Ovary (tissue), 9 donors: ENCODE data around the gene SPPL2A. TPM values are rescaled to one million over a fixed set of nuclear protein-coding genes. Genes with fewer than 3 reads are reported as not detected.

ENCODE experiments used
- DNase-seq, 5 donors: peaks; one replicate each; pipeline ENCODE4 v3.0.0-alpha.2; 2019 to 2020
- H3K27ac ChIP-seq, 2 donors: fragments of 200-600 bp; one replicate each; pipeline versions ENCODE4 v1.5.1 to v1.8.0; 2019 to 2022
- H3K27me3 ChIP-seq: fragments of 200-600 bp; one replicate; pipeline ENCODE4 v1.8.0; 2022
- H3K36me3 ChIP-seq: fragments of 200-600 bp; sonication (generic); one replicate; pipeline ENCODE4 v1.5.1; 2019
- H3K4me1 ChIP-seq: one replicate; pipeline ENCODE4 v1.8.1; 2013; ENCODE audit warnings: mild to moderate bottlenecking, moderate library complexity; ENCODE audit not compliant: insufficient read depth
- H3K4me3 ChIP-seq: fragments of 200-600 bp; sonication (generic); one replicate; pipeline ENCODE4 v1.5.1; 2017
- H3K9me3 ChIP-seq, 2 donors: fragments of 200-600 bp in 1 of 2; sonication (generic) in 1 of 2; one replicate each; pipeline versions ENCODE4 v1.5.1 to v1.8.1; 2013 to 2019; ENCODE audit warnings: mild to moderate bottlenecking in 1 of 2, moderate library complexity in 1 of 2
- CTCF ChIP-seq, 3 donors: fragments of 450-650 bp in 2 of 3; fragments of 200-600 bp in 1 of 3; IDR thresholded peaks; one replicate each; pipeline versions ENCODE4 v1.5.1 to v1.8.0; 2016 to 2022; ENCODE audit warnings: antibody characterized with exemption in 3 of 3, mild to moderate bottlenecking in 1 of 3
- EP300 ChIP-seq: sonication (generic); formaldehyde crosslinking; IDR thresholded peaks from one replicate; pipeline ENCODE4 v1.6.1; 2017; ENCODE audit warnings: antibody characterized with exemption
- POLR2A ChIP-seq: fragments of 450-650 bp; IDR thresholded peaks from one replicate; pipeline ENCODE4 v1.6.1; 2017; ENCODE audit warnings: antibody characterized with exemption, mild to moderate bottlenecking, moderate library complexity
- WGBS, 3 donors: extraction: QIAGEN DNeasy Blood & Tissue Kit in 1 of 3; methylation state at CpG; one replicate each; pipeline versions ENCODE4 v1.1.5 to v1.1.7; 2013 to 2017; 5-methylcytosine and 5-hydroxymethylcytosine counted together
- intact Hi-C, 4 donors: fragments of 100-400 bp; cut with DNase I; formaldehyde crosslinking; loops; one replicate each; pipeline versions ENCODE4 v1.11.0 to v1.15.1; 2022 to 2023
- polyA plus RNA-seq, 2 donors: library from polyadenylated mRNA; stranded (reverse); fragments of 200-250 nt in 1 of 2; fragments of 350-450 nt in 1 of 2; fragmentation: Illumina TruSeq in 1 of 2; extraction: RNeasy Lipid Tissue Mini Kit (QIAGEN cat#74804) in 1 of 2; gene quantifications; one replicate each; pipeline ENCODE4 v1.2.3, GENCODE V29; 2013 to 2014
- total RNA-seq, 7 donors: library from RNA; depleted of rRNA in 2 of 7; stranded (reverse); fragments of >200 nt in 2 of 7; fragmentation: NEBNext Ultra II Directional in 3 of 7; extraction: Animal tissue kit (Norgen Biotek cat#: 25700) in 3 of 7; gene quantifications; one replicate each; pipeline versions ENCODE4 v1.1.0 to v1.2.4, GENCODE V29; 2016 to 2023
- donor health status: DM: no; HTN: no; CAD: no; lungs with moderate emphysema.
- donor health status: DM: no; HTN: no; CAD: no.
- donor health status: Bipolar disorder and iron deficiency.
- donor health status: DM: yes; HTN: yes; CAD: no.
- donor health status: DM: no; HTN: no; CAD: no.
- donor health status: DM: yes; HTN: yes; CAD: no.

The SPPL2A gene
- total and polyA plus RNA-seq, 9 donors = 15.4 to 97.2 (median 55.7) TPM

GRCh38 chr15:50676799-50677483 lies 88.6 kb downstream of the SPPL2A start:
- Histone ChIP-seq H3K9me3 (no peaks in the 10 kb centered on the region), H3K27ac (no peak overlapping the region), H3K27me3 (no peaks in the 10 kb centered on the region), H3K4me3 (no peak overlapping the region), H3K4me1 (peaks cover 1% of the 10 kb centered on the region), H3K36me3 (no peaks in the 10 kb centered on the region)
- DNase-seq = no peak
- WGBS, 3 donors = 75 to 82% (median 81%) methylated on average over 6 of the region's 6 CpGs
- TF ChIP-seq POLR2A (no peak), EP300 (no peak), CTCF (IDR thresholded peaks at IDR 0.05) (no peak)
- intact Hi-C loops = loop anchor here (5.0 to 10.0 kb wide), 3 partner anchors 198 to 518 kb away; partner anchors contain the start of gene AP4E1 (in 1 of the 4)

- H3K27ac ChIP-seq = no peak overlapping the region
- TF ChIP-seq EP300 (no peak), CTCF (IDR thresholded peaks at IDR 0.05) (peak; percentile 43 to 70 (median 60)), POLR2A (no peak)
- no peaks in the 10 kb centered on the region for H3K9me3 ChIP-seq
- DNase-seq = no peak
- H3K36me3 ChIP-seq = no peaks in the 10 kb centered on the region
- H3K4me1 ChIP-seq = peaks cover 1% of the 10 kb centered on the region
- no peaks in the 10 kb centered on the region for H3K27me3 ChIP-seq
- intact Hi-C loops = loop anchor here (5.0 to 10.0 kb wide), 3 partner anchors 199 to 519 kb away; partner anchors contain the start of gene AP4E1 (in 1 of the 4)
- no peak overlapping the region for H3K4me3 ChIP-seq
These were observed 89.9 kb downstream of the SPPL2A start for GRCh38 chr15:50675535-50676144.

- no peak for DNase-seq
- Histone ChIP-seq H3K27me3 (no peaks in the 10 kb centered on the region), H3K36me3 (no peaks in the 10 kb centered on the region), H3K4me1 (no peaks in the 10 kb centered on the region), H3K27ac (no peak overlapping the region), H3K4me3 (no peak overlapping the region), H3K9me3 (no peaks in the 10 kb centered on the region)
- TF ChIP-seq CTCF (IDR thresholded peaks at IDR 0.05) (no peak), EP300 (no peak), POLR2A (no peak)
- intact Hi-C loops = loop anchor here (5.0 to 10.0 kb wide), 3 partner anchors 205 to 525 kb away; no protein-coding TSS in a partner anchor
- 73 to 85% (median 79%) methylated on average over 2 of the region's 2 CpGs for WGBS, 3 donors
These were observed 95.4 kb downstream of the SPPL2A start for GRCh38 chr15:50670115-50670514.

- no peak overlapping the region for H3K27ac ChIP-seq
- H3K27me3 ChIP-seq = no peaks in the 10 kb centered on the region
- H3K9me3 ChIP-seq = no peaks in the 10 kb centered on the region
- no peaks in the 10 kb centered on the region for H3K4me1 ChIP-seq
- 90 to 95% (median 90%) methylated on average over 1 of the region's 1 CpG for WGBS, 3 donors
- H3K36me3 ChIP-seq = no peaks in the 10 kb centered on the region
- TF ChIP-seq POLR2A = no peak
- intact Hi-C loops = loop anchor here (5.0 to 10.0 kb wide), 3 partner anchors 205 to 525 kb away; no protein-coding TSS in a partner anchor
- H3K4me3 ChIP-seq = no peak overlapping the region
- DNase-seq = no peak
These were observed 95.9 kb downstream of the SPPL2A start for GRCh38 chr15:50669611-50670010.

GRCh38 chr15:50665938-50666337 lies 99.6 kb downstream of the SPPL2A start:
- Histone ChIP-seq H3K27me3 (no peaks in the 10 kb centered on the region), H3K4me3 (no peak overlapping the region), H3K36me3 (no peaks in the 10 kb centered on the region), H3K4me1 (no peaks in the 10 kb centered on the region), H3K9me3 (no peaks in the 10 kb centered on the region), H3K27ac (no peak overlapping the region)
- TF ChIP-seq CTCF (IDR thresholded peaks at IDR 0.05) (no peak), POLR2A (no peak), EP300 (no peak)
- intact Hi-C loops = no loop called here
- WGBS, 3 donors = 83 to 92% (median 89%) methylated on average over 5 of the region's 5 CpGs
- no peak for DNase-seq
